Midbrain (tissue), 1 donor: ENCODE data around the gene NCBP3.
"Not testable (repeated sequence)": the region's sequence is repeated elsewhere in the genome, so short reads cannot be mapped to it uniquely, and the experiment has no call there.

Experiments used
- DNase-seq: peaks from one replicate; lab custom pipeline; 2025; lab: John Stamatoyannopoulos, UW

NCBP3 gene

GRCh38 chr17:3846437-3847164, 555 bp upstream of the NCBP3 start:
- no peak for DNase-seq

GRCh38 chr17:3845291-3845620, 790 bp downstream of the NCBP3 start:
- DNase-seq, result no peak

GRCh38 chr17:3844556-3844955, 1.5 kb downstream of the NCBP3 start:
- DNase-seq, result not testable (repeated sequence)

GRCh38 chr17:3843935-3844516, 2.0 kb downstream of the NCBP3 start:
- no peak for DNase-seq

- DNase-seq, result no peak
Observed at GRCh38 chr17:3838206-3838605, 7.8 kb downstream of the NCBP3 start.

- no peak for DNase-seq
Observed at GRCh38 chr17:3836551-3836950, 9.5 kb downstream of the NCBP3 start.

- DNase-seq, result no peak
Observed at GRCh38 chr17:3835410-3836229, 10.4 kb downstream of the NCBP3 start.

- no peak for DNase-seq
Observed at GRCh38 chr17:3834811-3835210, 11.2 kb downstream of the NCBP3 start.

GRCh38 chr17:3828852-3829232, 17.2 kb downstream of the NCBP3 start:
- DNase-seq, result no peak

GRCh38 chr17:3828151-3828851, 17.7 kb downstream of the NCBP3 start:
- no peak for DNase-seq

GRCh38 chr17:3827124-3827773, 18.8 kb downstream of the NCBP3 start:
- DNase-seq, result peak; percentile 83

GRCh38 chr17:3826191-3826590, 19.9 kb downstream of the NCBP3 start:
- DNase-seq, result no peak

GRCh38 chr17:3821101-3821500, 24.9 kb downstream of the NCBP3 start:
- DNase-seq, result no peak

GRCh38 chr17:3818786-3819185, 27.3 kb downstream of the NCBP3 start:
- no peak for DNase-seq

GRCh38 chr17:3817851-3818605, 28.0 kb downstream of the NCBP3 start:
- peak; percentile 20 for DNase-seq

- DNase-seq, result no peak
Observed at GRCh38 chr17:3815925-3816324, 30.1 kb downstream of the NCBP3 start.

GRCh38 chr17:3815122-3815521, 30.9 kb downstream of the NCBP3 start:
- no peak for DNase-seq

- DNase-seq, result no peak
Observed at GRCh38 chr17:3814361-3814760, 31.7 kb downstream of the NCBP3 start.

- no peak for DNase-seq
Observed at GRCh38 chr17:3813171-3813570, 32.9 kb downstream of the NCBP3 start.

- DNase-seq, result no peak
Observed at GRCh38 chr17:3812771-3813170, 33.3 kb downstream of the NCBP3 start.

GRCh38 chr17:3812284-3812683, 33.8 kb downstream of the NCBP3 start:
- no peak for DNase-seq
